Epithelial cell of proximal tubule (primary cell): ENCODE results near the gene AMIGO3. TPM values are rescaled to one million over a fixed set of nuclear protein-coding genes. Genes with fewer than 3 reads are reported as not detected.

ENCODE experiments used
- DNase-seq: peaks from one replicate; pipeline ENCODE4 v3.0.0-alpha.2; 2011; ENCODE audit warnings: low read depth
- H3K4me3 ChIP-seq: 2 replicates; pipeline ENCODE4 v1.5.1; 2011; ENCODE audit warnings: low read depth, mild to moderate bottlenecking, low read length
- total RNA-seq: library from RNA; depleted of rRNA; stranded (reverse); fragments of >200 nt; gene quantifications from 2 replicates; pipeline ENCODE4 v1.2.3, GENCODE V29; 2015
- TF ChIP-seq, protein P1 (sequence below): conservative IDR thresholded peaks from 2 replicates; pipeline ENCODE4 v1.5.1; 2012; ENCODE audit warnings: low read depth, mild to moderate bottlenecking, low read length

Gene AMIGO3
- total RNA-seq, 1 donor from 2014 or later, result 0.86 TPM

GRCh38 chr3:49716169-49716568 is 3.3 kb downstream of the AMIGO3 start:
- no peak overlapping the region for H3K4me3 ChIP-seq
- TF ChIP-seq, protein P1, sequence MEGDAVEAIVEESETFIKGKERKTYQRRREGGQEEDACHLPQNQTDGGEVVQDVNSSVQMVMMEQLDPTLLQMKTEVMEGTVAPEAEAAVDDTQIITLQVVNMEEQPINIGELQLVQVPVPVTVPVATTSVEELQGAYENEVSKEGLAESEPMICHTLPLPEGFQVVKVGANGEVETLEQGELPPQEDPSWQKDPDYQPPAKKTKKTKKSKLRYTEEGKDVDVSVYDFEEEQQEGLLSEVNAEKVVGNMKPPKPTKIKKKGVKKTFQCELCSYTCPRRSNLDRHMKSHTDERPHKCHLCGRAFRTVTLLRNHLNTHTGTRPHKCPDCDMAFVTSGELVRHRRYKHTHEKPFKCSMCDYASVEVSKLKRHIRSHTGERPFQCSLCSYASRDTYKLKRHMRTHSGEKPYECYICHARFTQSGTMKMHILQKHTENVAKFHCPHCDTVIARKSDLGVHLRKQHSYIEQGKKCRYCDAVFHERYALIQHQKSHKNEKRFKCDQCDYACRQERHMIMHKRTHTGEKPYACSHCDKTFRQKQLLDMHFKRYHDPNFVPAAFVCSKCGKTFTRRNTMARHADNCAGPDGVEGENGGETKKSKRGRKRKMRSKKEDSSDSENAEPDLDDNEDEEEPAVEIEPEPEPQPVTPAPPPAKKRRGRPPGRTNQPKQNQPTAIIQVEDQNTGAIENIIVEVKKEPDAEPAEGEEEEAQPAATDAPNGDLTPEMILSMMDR, result no peak
- no peak for DNase-seq

DNA sequence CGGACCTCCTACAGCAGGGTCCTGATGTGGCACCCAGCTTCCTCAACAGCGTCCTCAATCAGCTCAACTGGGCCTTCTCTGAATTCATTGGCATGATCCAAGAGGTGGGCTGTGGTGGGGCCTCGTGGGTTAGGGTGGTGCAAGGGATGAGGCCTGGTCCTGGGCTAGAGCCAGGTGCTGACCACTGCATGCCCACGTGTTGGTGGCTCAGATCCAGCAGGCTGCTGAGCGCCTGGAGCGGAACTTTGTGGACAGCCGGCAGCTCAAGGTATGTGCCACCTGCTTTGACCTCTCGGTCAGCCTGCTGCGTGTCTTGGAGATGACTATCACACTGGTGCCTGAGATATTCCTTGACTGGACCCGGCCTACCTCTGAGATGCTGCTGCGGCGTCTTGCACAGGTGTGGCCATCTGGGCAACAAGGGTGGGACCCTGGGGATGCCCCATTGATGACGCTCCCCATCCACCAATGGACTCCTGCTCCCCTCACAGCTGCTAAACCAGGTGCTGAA is 3.8 kb downstream of the AMIGO3 start:
- H3K4me3 ChIP-seq, result no peak overlapping the region
- TF ChIP-seq, protein P1, result no peak
- DNase-seq, result no peak

GRCh38 chr3:49714728-49715550 is 4.5 kb downstream of the AMIGO3 start:
- TF ChIP-seq, protein P1, result no peak
- DNase-seq, result no peak
- no peak overlapping the region for H3K4me3 ChIP-seq

GRCh38 chr3:49713336-49714105 is 6.0 kb downstream of the AMIGO3 start:
- DNase-seq, result no peak
- TF ChIP-seq, protein P1, result no peak
- no peak overlapping the region for H3K4me3 ChIP-seq

GRCh38 chr3:49712631-49713317 is 6.7 kb downstream of the AMIGO3 start:
- no peak for DNase-seq
- no peak overlapping the region for H3K4me3 ChIP-seq
- TF ChIP-seq, protein P1, result no peak

DNA sequence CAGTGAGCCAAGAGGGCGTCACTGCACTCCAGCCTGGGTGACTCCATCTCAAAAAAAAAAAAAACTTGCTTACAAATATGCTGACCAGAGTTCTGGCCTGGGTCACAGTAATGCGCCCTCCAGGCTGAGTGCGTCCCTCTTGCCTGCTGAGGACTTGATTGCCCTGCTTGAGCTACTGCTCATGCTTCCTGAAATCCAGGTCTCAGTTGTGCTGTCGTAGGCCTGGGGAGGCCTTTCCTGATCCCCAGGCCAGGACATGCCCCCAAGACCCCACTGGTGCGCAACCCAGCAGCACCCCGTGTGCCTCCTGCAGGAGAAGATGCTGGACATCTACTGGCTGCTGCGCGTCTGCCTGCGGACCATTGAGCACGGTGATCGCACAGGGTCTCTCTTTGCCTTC is 7.3 kb downstream of the AMIGO3 start:
- DNase-seq, result no peak
- TF ChIP-seq, protein P1, result no peak
- no peak overlapping the region for H3K4me3 ChIP-seq
